GM13977 (cell line): ENCODE measurements around the gene RAB3A.

ENCODE experiments used
- DNase-seq: peaks from one replicate; pipeline ENCODE4 v3.0.0; 2012; ENCODE audit warnings: low spot score
- CTCF ChIP-seq: IDR thresholded peaks from 2 replicates; pipeline ENCODE4 v1.5.1; 2012; ENCODE audit warnings: mild to moderate bottlenecking, control low read depth; ENCODE audit not compliant: insufficient read depth; ENCODE audit errors: extremely low read depth, missing control alignments
- in situ Hi-C: fragments of 300-500 bp; cut with MboI; formaldehyde crosslinking; loops from one replicate; pipeline ENCODE4 v1.12.0; 2022; ENCODE audit warnings: low sequenced_read_pairs, low pct_unique_long_range_greater_than_20kb, mixed read lengths, inconsistent platforms; ENCODE audit not compliant: unreplicated experiment

RAB3A gene

GRCh38 chr19:18239303-18239702 lies 35.5 kb upstream of the RAB3A start:
- TF ChIP-seq CTCF, result no peak
- DNase-seq, result no peak
- in situ Hi-C loops, result no loop called here

DNA sequence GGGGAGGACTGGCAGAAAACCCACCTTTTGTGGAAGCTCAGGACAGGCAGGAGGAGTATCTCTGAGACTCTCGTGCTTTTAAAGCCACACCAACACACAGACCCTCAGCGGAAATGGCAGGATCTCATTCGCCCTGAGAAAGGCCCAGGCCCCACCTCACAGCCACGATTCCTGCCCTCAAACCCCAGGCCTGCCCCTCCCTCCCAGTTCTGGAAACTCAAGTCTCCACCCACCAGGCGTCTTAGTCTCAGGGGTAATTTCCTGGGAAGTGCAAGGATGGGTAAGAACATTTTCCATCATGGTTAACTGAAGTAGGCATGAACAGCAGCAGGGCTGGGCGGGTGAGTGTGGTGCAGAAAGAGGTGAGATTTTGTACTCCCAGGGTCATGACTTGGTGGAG lies 30.4 kb upstream of the RAB3A start:
- DNase-seq, result no peak
- TF ChIP-seq CTCF, result no peak
- in situ Hi-C loops, result no loop called here

- TF ChIP-seq CTCF, result no peak
- in situ Hi-C loops, result no loop called here
- DNase-seq, result peak; percentile 84
Observed at GRCh38 chr19:18233224-18233825, 29.5 kb upstream of the RAB3A start.

- no peak for TF ChIP-seq CTCF
- in situ Hi-C loops, result no loop called here
- no peak for DNase-seq
Observed at GRCh38 chr19:18232540-18233223, 28.8 kb upstream of the RAB3A start.

DNA sequence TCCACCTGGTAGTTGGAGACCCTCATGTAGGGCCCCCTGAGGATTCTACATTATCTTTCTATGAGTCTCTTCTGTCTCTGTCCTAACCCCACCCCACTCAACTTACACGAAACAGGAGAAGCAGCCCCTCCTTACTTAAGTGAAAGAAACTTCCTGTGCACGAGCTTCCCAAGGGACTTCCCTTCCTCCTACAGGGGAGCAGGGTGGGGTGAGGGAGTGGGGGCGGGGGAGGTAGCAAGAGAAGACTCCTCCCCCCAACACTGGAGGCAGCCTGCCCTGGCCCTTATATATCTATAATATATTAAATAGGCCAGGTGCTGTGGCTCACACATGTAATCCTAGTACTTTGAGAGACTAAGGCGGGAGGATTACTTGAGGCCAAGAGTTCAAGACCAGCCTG lies 27.9 kb upstream of the RAB3A start:
- DNase-seq, result no peak
- TF ChIP-seq CTCF, result no peak
- in situ Hi-C loops, result no loop called here

GRCh38 chr19:18230941-18231734 lies 27.3 kb upstream of the RAB3A start:
- no peak for DNase-seq
- in situ Hi-C loops, result no loop called here
- no peak for TF ChIP-seq CTCF
